ENCODE results near the gene CAP2. TPM values are rescaled to one million over a fixed set of nuclear protein-coding genes. Genes with fewer than 3 reads are reported as not detected.

The CAP2 gene
- total RNA-seq, 3 donors from 2014 or later = 3.9 to 15.1 (median 7.5) TPM

GRCh38 chr6:17506962-17507361 lies 113.6 kb downstream of the CAP2 start:
- intact Hi-C loops (cut with DNase I; ENCODE audit: low total_unique reads) = no loop called here
- TF ChIP-seq CTCF (IDR thresholded peaks at IDR 0.05) (no peak), POLR2AphosphoS5 (IDR thresholded peaks at IDR 0.05) (no peak), POLR2A (IDR thresholded peaks at IDR 0.05) (no peak)
- Histone ChIP-seq H3K9me3 (no peaks in the 10 kb centered on the region), H3K27ac (no peak overlapping the region), H3K4me3 (no peak overlapping the region), H3K36me3 (no peaks in the 10 kb centered on the region), H3K4me1 (no peaks in the 10 kb centered on the region), H3K27me3 (no peaks in the 10 kb centered on the region)
- DNase-seq (ENCODE audit: low spot score in 2 of 2) = no peak

GRCh38 chr6:17511084-17511483 lies 117.7 kb downstream of the CAP2 start:
- no peaks in the 10 kb centered on the region for H3K36me3 ChIP-seq
- no peaks in the 10 kb centered on the region for H3K9me3 ChIP-seq
- H3K27ac ChIP-seq = no peak overlapping the region
- DNase-seq (ENCODE audit: low spot score in 2 of 2) = no peak
- intact Hi-C loops (cut with DNase I; ENCODE audit: low total_unique reads) = no loop called here
- no peaks in the 10 kb centered on the region for H3K4me1 ChIP-seq
- H3K27me3 ChIP-seq = no peaks in the 10 kb centered on the region
- H3K4me3 ChIP-seq = no peak overlapping the region
- TF ChIP-seq CTCF (IDR thresholded peaks at IDR 0.05) (no peak), POLR2AphosphoS5 (IDR thresholded peaks at IDR 0.05) (no peak), POLR2A (IDR thresholded peaks at IDR 0.05) (no peak)

- intact Hi-C loops (cut with DNase I; ENCODE audit: low total_unique reads) = no loop called here
- DNase-seq (ENCODE audit: low spot score in 2 of 2) = no peak
- no peak overlapping the region for H3K4me3 ChIP-seq
- TF ChIP-seq CTCF (IDR thresholded peaks at IDR 0.05) (no peak), POLR2AphosphoS5 (IDR thresholded peaks at IDR 0.05) (no peak), POLR2A (IDR thresholded peaks at IDR 0.05) (no peak)
- H3K27me3 ChIP-seq = no peaks in the 10 kb centered on the region
- no peaks in the 10 kb centered on the region for H3K9me3 ChIP-seq
- H3K27ac ChIP-seq = no peak overlapping the region
- no peaks in the 10 kb centered on the region for H3K36me3 ChIP-seq
- H3K4me1 ChIP-seq = no peaks in the 10 kb centered on the region
These were observed 118.2 kb downstream of the CAP2 start for GRCh38 chr6:17511580-17511979.

- H3K4me1 ChIP-seq = no peaks in the 10 kb centered on the region
- no peak overlapping the region for H3K27ac ChIP-seq
- no peak for DNase-seq (ENCODE audit: low spot score in 2 of 2)
- no peak overlapping the region for H3K4me3 ChIP-seq
- H3K36me3 ChIP-seq = no peaks in the 10 kb centered on the region
- intact Hi-C loops (cut with DNase I; ENCODE audit: low total_unique reads) = no loop called here
- H3K27me3 ChIP-seq = no peaks in the 10 kb centered on the region
- no peak for TF ChIP-seq POLR2A (IDR thresholded peaks at IDR 0.05)
- no peak for TF ChIP-seq CTCF (IDR thresholded peaks at IDR 0.05)
- TF ChIP-seq POLR2AphosphoS5 (IDR thresholded peaks at IDR 0.05) = no peak
- H3K9me3 ChIP-seq = no peaks in the 10 kb centered on the region
These were observed 125.7 kb downstream of the CAP2 start for GRCh38 chr6:17519120-17519519.

GRCh38 chr6:17525637-17526036 lies 132.2 kb downstream of the CAP2 start:
- Histone ChIP-seq H3K4me3 (no peak overlapping the region), H3K4me1 (no peaks in the 10 kb centered on the region), H3K27ac (no peak overlapping the region), H3K27me3 (no peaks in the 10 kb centered on the region), H3K9me3 (no peaks in the 10 kb centered on the region), H3K36me3 (no peaks in the 10 kb centered on the region)
- intact Hi-C loops (cut with DNase I; ENCODE audit: low total_unique reads) = no loop called here
- no peak for DNase-seq (ENCODE audit: low spot score in 2 of 2)
- no peak for TF ChIP-seq POLR2AphosphoS5 (IDR thresholded peaks at IDR 0.05)
- no peak for TF ChIP-seq POLR2A (IDR thresholded peaks at IDR 0.05)
- no peak for TF ChIP-seq CTCF (IDR thresholded peaks at IDR 0.05)

Data from breast epithelium (tissue), 4 donors.